Suprapubic skin (tissue), 4 donors: ENCODE results near the gene TARM1. TPM values are rescaled to one million over a fixed set of nuclear protein-coding genes. Genes with fewer than 3 reads are reported as not detected.

Experiments
- DNase-seq, 2 donors: peaks; one replicate each; pipeline ENCODE4 v3.0.0-alpha.2; 2019; ENCODE audit warnings: low spot score in 2 of 2
- H3K27ac ChIP-seq: fragments of 200-600 bp; sonication (generic); one replicate; pipeline ENCODE4 v1.5.1; 2019
- H3K27me3 ChIP-seq: fragments of 200-600 bp; sonication (generic); one replicate; pipeline ENCODE4 v1.5.1; 2019
- H3K36me3 ChIP-seq: fragments of 200-600 bp; sonication (generic); one replicate; pipeline ENCODE4 v1.5.1; 2019
- H3K4me1 ChIP-seq: fragments of 200-600 bp; sonication (generic); one replicate; pipeline ENCODE4 v1.5.1; 2019
- H3K4me3 ChIP-seq: fragments of 200-600 bp; sonication (generic); one replicate; pipeline ENCODE4 v1.5.1; 2019; ENCODE audit warnings: mild to moderate bottlenecking
- H3K9me3 ChIP-seq: fragments of 200-600 bp; sonication (generic); one replicate; pipeline ENCODE4 v1.5.1; 2019
- EP300 ChIP-seq: sonication (generic); formaldehyde crosslinking; IDR thresholded peaks from one replicate; pipeline ENCODE4 v1.6.1; 2017; ENCODE audit warnings: antibody characterized with exemption
- POLR2A ChIP-seq, 2 donors: fragments of 450-650 bp; IDR thresholded peaks; one replicate each; pipeline ENCODE4 v1.6.1; 2017; ENCODE audit warnings: antibody characterized with exemption in 2 of 2, mild to moderate bottlenecking in 2 of 2, moderate library complexity in 2 of 2
- POLR2AphosphoS5 ChIP-seq, 3 donors: sonication (generic); formaldehyde crosslinking; IDR thresholded peaks; one replicate each; pipeline ENCODE4 v1.6.1; 2017; ENCODE audit warnings: antibody characterized with exemption in 3 of 3
- WGBS: methylation state at CpG from one replicate; pipeline ENCODE4 v1.1.5; 2018; 5-methylcytosine and 5-hydroxymethylcytosine counted together
- total RNA-seq, 4 donors: library from RNA; depleted of rRNA; stranded (reverse); fragments of >200 nt; gene quantifications; one replicate each; pipeline ENCODE4 v1.1.0, GENCODE V29; 2016
- TF ChIP-seq, protein P1 (sequence below), 2 donors: fragments of 200-600 bp in 1 of 2; fragments of 450-650 bp in 1 of 2; sonication (generic) in 1 of 2; IDR thresholded peaks; one replicate each; pipeline ENCODE4 v1.5.1; 2016 to 2019; ENCODE audit warnings: antibody characterized with exemption in 2 of 2, mild to moderate bottlenecking in 1 of 2, moderate library complexity in 1 of 2

Gene TARM1
- total RNA-seq: not detected

DNA sequence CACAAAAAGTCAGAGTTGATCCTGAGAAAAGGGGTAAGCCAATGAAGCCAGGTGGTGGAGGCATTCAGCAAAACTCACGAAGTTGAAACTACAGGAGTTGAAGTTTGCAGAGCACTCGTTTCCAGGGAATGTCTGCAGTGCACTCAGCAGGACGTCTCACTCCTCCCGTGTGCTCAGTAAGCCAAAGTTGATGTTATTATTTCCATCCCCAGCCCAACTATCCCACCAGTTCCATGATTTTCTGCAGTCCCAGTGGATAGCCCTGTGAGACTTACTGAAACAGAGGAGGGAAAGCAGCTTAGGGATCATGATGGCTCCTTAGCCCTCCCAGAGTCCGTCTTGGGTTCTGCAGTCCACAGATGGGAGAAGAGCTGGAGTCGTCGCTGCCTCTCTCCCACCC is at the start of gene TARM1:
TSS of gene TARM1 (minus strand) at position 334 of the 400 bp plus-strand sequence. CDS start at position 309, 25 bp downstream.
- H3K27me3 ChIP-seq: peaks cover 5% of the 10 kb centered on the region
- H3K4me1 ChIP-seq: no peaks in the 10 kb centered on the region
- no peak for DNase-seq
- H3K9me3 ChIP-seq: peaks cover 9% of the 10 kb centered on the region
- H3K27ac ChIP-seq: no peak within 1 kb of the TSS
- H3K36me3 ChIP-seq: no peaks in the 10 kb centered on the region
- no peak within 1 kb of the TSS for H3K4me3 ChIP-seq
- 87% methylated on average over 7 of the region's 7 CpGs for WGBS
- TF ChIP-seq POLR2AphosphoS5 (IDR thresholded peaks at IDR 0.05): no peak
- TF ChIP-seq EP300: no peak
- TF ChIP-seq, protein P1, sequence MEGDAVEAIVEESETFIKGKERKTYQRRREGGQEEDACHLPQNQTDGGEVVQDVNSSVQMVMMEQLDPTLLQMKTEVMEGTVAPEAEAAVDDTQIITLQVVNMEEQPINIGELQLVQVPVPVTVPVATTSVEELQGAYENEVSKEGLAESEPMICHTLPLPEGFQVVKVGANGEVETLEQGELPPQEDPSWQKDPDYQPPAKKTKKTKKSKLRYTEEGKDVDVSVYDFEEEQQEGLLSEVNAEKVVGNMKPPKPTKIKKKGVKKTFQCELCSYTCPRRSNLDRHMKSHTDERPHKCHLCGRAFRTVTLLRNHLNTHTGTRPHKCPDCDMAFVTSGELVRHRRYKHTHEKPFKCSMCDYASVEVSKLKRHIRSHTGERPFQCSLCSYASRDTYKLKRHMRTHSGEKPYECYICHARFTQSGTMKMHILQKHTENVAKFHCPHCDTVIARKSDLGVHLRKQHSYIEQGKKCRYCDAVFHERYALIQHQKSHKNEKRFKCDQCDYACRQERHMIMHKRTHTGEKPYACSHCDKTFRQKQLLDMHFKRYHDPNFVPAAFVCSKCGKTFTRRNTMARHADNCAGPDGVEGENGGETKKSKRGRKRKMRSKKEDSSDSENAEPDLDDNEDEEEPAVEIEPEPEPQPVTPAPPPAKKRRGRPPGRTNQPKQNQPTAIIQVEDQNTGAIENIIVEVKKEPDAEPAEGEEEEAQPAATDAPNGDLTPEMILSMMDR (IDR thresholded peaks at IDR 0.05): no peak
- no peak for TF ChIP-seq POLR2A (IDR thresholded peaks at IDR 0.05)

DNA sequence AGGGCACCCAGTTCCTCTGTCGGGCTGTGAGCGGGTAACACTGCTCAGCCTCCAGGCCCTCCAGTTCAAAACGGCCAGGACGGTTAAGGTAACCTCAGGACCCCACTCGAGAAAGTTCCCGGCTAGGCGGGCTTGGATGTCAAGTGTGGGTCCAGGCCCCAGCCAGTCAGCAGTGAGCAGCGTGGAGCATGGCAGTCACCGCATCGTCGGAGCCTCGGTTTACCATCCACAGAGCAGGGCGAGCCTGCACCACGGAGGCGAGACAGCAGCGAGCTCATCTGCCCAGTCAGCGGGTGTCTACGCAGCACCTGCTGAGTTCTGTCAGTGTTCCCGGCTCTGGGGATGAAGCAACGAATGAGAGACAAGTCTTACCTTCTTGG is 48.4 kb upstream of the TARM1 start:
- Histone ChIP-seq H3K9me3 (no peaks in the 10 kb centered on the region), H3K4me3 (no peak overlapping the region), H3K27ac (no peak overlapping the region), H3K4me1 (peaks cover 5% of the 10 kb centered on the region), H3K36me3 (peaks cover 74% of the 10 kb centered on the region), H3K27me3 (no peaks in the 10 kb centered on the region)
- peak in 1 of 2 donors; percentile 55 for DNase-seq
- no peak for TF ChIP-seq POLR2A (IDR thresholded peaks at IDR 0.05)
- TF ChIP-seq, protein P1 (IDR thresholded peaks at IDR 0.05): no peak
- no peak for TF ChIP-seq EP300
- TF ChIP-seq POLR2AphosphoS5 (IDR thresholded peaks at IDR 0.05): no peak
- WGBS: 87% methylated on average over 11 of the region's 20 CpGs

DNA sequence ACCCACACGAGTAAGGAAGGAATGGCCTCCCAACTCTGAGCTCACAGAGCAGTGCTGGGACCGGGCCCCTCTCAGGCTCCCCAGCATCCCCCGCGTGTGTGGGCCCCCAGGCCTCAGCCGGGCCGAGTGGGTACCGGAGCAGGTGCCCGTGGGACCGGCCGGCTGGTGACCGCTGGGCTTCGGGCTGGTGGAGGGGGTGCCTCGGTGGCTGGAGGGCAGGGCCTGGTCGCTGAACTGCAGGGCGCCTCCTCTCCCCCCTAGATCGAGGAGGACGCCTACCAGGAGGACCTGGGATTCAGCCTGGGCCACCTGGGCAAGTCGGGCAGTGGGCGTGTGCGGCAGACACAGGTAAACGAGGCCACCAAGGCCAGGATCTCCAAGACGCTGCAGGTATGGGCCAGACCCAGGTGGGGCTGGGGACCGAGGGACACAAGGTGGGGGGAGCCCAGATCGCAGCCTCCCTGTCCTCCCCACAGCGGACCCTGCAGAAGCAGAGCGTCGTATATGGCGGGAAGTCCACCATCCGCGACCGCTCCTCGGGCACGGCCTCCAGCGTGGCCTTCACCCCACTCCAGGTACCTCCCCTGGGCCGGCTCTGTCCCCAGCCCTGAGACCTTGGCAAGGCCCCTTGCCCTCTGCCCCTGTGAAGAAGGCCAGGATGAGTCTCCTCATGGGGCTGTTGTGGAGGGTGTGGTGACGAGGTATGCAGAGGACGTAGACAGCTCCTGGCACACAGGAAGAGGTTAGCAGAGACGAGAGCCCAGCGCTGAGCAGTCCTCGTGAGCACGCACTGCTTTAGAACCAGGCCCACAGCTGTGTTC is 47.8 kb upstream of the TARM1 start:
- DNase-seq: peak in 1 of 2 donors; percentile 57
- Histone ChIP-seq H3K27me3 (no peaks in the 10 kb centered on the region), H3K27ac (no peak overlapping the region), H3K4me3 (no peak overlapping the region), H3K9me3 (no peaks in the 10 kb centered on the region), H3K36me3 (peaks cover 80% of the 10 kb centered on the region), H3K4me1 (no peaks in the 10 kb centered on the region)
- TF ChIP-seq EP300 (no peak), POLR2AphosphoS5 (IDR thresholded peaks at IDR 0.05) (no peak), POLR2A (IDR thresholded peaks at IDR 0.05) (no peak)
- TF ChIP-seq, protein P1 (IDR thresholded peaks at IDR 0.05): no peak
- WGBS: 96% methylated on average over 33 of the region's 41 CpGs

DNA sequence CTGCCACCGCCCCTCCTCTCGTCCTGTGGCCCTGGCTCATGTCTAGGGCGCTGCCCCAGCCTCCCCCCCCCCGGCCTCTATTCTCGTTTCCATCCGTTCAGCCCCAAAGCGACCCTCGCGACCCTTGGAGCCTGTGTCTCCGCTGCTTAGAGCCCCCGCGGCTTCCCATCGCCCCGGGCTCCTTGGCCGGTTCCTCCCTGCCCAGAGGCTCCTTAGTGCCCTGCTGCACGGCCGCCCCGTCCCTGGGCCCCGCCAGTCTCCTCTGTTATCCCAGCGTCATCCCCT is 47.2 kb upstream of the TARM1 start:
- Histone ChIP-seq H3K27me3 (no peaks in the 10 kb centered on the region), H3K9me3 (no peaks in the 10 kb centered on the region), H3K4me3 (no peak overlapping the region), H3K27ac (no peak overlapping the region), H3K36me3 (peaks cover 86% of the 10 kb centered on the region), H3K4me1 (no peaks in the 10 kb centered on the region)
- TF ChIP-seq, protein P1 (IDR thresholded peaks at IDR 0.05): no peak
- DNase-seq: no peak
- WGBS: 94% methylated on average over 20 of the region's 20 CpGs

DNA sequence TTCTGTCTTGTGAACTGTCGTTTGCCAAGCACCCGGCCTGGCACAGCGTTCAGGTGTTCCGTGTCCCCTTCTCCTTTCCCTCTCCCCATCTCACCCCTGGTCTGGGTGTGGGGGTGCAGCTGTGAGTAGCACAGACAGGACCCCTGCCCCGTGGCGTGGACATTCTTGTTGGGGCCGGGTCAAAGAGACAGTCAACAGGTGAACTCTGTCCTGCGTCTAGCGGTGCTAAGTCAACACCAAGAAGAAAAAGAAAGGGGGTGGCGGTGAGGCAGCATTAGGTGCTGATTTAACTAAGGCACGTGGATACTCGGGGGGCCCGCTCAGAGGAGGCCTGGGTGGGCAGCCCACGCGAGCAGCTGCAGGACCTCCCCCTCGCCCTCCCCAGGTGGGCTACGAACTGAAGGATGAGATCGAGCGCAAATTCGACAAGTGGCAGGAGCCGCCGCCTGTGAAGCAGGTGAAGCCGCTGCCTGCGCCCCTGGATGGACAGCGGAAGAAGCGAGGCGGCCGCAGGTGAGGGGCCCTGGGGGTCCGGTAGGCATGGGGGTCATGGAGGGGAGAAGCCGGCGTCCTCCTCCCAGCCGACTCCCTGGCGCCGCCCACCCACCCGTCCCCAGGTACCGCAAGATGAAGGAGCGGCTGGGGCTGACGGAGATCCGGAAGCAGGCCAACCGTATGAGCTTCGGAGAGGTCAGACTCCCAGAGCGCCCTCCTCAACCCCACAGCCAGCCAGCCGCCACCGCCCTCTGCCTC is 46.7 kb upstream of the TARM1 start:
- WGBS: 96% methylated on average over 43 of the region's 44 CpGs
- Histone ChIP-seq H3K9me3 (no peaks in the 10 kb centered on the region), H3K4me3 (no peak overlapping the region), H3K27ac (no peak overlapping the region), H3K27me3 (no peaks in the 10 kb centered on the region), H3K4me1 (no peaks in the 10 kb centered on the region), H3K36me3 (peaks cover 91% of the 10 kb centered on the region)
- no peak for TF ChIP-seq POLR2AphosphoS5 (IDR thresholded peaks at IDR 0.05)
- TF ChIP-seq POLR2A (IDR thresholded peaks at IDR 0.05): no peak
- no peak for TF ChIP-seq EP300
- TF ChIP-seq, protein P1 (IDR thresholded peaks at IDR 0.05): no peak
- peak in 1 of 2 donors; percentile 58 for DNase-seq
